Dedifferentiated amniotic fluid mesenchymal stem cell (primary cell): ENCODE measurements around the gene MMD2.

Experiments
- DNase-seq: peaks from one replicate; pipeline ENCODE4 v3.0.0-alpha.2; 2016; ENCODE audit errors: extremely low spot score

The MMD2 gene

DNA sequence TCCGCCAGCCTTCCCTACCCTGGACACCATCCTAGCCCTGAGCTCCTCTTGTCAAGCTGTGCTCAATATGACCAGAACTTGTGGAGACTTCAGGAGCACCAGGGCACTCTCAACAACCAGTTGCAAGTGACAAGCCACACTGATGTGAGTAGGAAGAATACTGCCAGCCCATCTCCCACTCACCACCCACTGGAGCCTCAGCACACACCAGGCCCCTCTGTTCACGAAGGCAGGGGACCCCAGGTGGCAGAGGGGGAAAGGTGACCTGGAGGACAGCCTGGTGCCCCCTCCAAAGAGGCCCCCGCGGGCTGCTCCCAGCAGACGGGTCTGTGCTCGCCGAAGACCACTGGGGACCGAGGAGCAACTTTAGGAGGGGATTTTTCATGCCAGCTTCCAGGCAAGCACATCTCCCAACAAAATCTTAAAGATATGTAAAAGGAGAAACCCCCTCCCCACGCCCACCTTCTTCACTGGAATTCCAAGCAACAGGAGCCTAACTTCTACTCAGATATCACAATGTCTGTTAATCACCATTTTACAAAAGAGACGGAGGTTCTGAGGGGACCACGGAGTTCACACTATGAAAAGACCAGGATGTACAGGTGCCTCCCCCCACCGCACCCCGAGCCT is 1.0 kb downstream of the MMD2 start:
- no peak for DNase-seq

DNA sequence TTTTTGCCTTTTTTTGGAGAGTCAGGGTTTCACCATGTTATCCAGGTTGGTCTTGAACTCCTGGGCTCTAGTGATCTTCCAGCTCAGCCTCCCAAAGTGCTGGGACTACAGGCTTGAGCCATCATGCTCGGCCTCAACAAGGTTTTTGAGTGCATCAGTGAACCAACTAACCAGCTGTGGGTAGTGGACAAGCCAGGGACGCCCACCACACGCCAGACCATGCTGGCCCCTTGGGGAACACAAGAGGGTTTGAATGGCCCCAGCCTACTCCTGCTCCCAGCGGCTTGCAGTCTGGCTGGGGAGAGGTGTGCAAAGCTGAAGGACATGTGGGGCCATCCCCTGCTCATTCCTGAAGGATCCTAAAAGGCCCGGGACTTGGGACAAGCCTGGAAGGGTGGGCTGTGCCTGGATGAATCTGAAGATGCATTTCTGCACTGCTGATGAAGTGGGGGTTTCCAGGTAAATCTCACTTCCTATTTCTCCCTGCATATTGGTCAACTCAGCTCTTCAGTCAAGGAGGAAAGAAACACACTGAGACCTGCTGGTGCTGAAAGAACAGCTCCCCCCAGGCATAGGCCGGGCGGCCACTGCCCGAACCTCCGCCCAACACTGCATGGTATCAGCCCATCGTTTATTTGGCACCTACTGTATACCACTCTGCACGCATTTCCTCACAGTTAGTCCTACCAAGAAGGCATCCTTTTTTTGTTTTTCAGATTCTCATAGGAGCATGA is 6.9 kb downstream of the MMD2 start:
- DNase-seq, result no peak

GRCh38 chr7:4951304-4951703 is 7.7 kb downstream of the MMD2 start:
- DNase-seq, result no peak

- DNase-seq, result no peak
Observed at GRCh38 chr7:4948402-4948801, 10.6 kb downstream of the MMD2 start.

- DNase-seq, result no peak
Observed at GRCh38 chr7:4945949-4946348, 13.0 kb downstream of the MMD2 start.

DNA sequence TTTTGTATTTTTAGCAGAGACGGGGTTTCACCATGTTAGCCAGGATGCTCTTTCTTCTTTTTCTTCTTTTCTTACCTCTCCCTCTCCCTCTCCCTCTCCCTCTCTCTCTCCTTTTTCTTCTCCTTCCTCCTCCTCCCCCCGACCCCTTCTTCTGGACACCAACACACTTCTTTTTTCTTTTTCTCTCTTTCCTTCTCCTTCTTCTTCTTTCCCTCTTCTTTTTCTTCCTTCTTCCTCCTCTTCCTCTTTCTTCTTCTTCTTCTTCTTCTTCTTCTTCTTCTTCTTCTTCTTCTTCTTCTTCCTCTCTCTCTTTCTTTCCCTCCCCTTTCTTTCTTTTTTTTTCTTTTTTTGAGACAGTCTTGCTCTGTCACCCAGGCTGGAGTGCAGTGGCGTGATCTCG is 14.0 kb downstream of the MMD2 start:
- DNase-seq, result no peak

- DNase-seq, result no peak
Observed at GRCh38 chr7:4943297-4943696, 15.7 kb downstream of the MMD2 start.

DNA sequence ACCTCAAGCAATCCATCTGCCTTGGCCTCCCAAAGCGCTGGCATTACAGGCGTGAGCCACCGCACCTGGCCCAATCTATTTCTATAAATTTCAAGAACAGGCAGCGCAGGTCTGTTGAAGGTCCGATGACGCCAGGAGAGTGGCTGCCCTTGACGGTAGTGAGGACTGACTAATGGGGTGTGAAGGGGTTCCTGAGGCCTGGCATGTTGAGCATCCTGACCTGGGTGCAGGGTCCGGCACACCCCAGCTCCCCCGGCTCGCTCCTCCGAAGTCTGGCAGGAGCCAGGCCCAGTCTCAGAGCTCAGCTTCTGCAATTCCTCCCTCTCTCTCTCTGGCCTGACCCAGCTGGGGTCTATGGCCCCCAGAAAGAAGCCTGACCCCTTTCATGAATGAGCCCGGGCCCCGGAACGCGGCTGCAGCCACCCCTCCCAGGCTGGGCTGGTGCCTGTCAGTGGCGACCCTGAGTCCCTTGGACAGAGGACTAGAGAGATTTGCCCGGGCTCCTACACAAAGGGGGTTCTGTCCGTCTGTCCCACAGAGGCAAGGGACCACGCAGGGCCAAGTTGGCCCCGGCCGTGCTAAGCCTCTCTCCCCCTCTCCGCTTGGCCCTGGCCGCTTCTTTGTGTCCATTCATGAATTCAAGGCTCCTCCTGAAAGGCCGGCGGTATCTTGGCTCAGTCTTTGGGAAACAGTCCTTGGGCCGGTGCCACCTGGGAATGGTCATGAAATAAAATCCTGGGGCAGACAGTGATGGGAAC is 18.8 kb downstream of the MMD2 start:
- DNase-seq, result no peak

GRCh38 chr7:4937411-4937810 is 21.6 kb downstream of the MMD2 start:
- DNase-seq, result no peak

- no peak for DNase-seq
Observed at GRCh38 chr7:4934419-4935025, 24.5 kb downstream of the MMD2 start.

DNA sequence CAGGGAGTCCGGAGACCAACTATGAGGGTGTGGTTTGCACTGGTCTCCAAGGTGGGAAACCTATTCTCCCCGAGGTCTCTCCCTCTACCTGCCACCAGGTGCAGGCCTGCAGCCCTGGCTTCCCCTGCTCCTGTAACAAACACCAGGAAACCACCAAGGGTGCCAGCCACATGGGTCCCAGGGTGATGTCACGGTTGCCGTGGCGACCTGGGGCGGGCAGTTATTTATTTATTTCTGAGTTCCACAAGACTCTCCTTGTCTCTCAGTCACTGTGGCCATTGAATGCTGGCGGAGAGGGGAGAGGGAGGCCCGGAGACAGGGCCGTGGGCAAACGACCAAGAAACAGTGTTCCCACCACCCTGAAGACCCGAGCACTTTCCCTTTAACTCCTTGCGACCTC is 27.0 kb downstream of the MMD2 start:
- DNase-seq, result no peak

DNA sequence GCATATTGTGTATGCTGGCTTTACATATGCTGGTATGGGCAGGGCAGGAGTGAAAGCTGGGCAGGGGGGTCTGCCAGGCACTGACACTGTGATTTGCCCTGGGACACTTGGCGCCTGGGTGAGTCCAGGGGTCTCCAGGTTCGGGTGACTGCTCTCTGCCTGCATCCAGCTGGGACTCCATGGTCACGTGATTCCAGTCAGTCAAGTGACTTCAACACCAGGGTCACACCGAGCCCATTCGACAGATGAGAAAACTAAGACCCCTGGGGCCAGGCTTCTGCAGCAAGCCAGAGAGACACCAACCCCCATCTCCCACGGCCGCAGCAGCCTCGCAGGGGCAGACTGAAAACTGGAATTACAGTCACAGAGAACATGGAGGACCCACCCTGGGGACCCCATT is 30.0 kb downstream of the MMD2 start:
- DNase-seq, result no peak

GRCh38 chr7:4928445-4928844 is 30.5 kb downstream of the MMD2 start:
- DNase-seq, result no peak

DNA sequence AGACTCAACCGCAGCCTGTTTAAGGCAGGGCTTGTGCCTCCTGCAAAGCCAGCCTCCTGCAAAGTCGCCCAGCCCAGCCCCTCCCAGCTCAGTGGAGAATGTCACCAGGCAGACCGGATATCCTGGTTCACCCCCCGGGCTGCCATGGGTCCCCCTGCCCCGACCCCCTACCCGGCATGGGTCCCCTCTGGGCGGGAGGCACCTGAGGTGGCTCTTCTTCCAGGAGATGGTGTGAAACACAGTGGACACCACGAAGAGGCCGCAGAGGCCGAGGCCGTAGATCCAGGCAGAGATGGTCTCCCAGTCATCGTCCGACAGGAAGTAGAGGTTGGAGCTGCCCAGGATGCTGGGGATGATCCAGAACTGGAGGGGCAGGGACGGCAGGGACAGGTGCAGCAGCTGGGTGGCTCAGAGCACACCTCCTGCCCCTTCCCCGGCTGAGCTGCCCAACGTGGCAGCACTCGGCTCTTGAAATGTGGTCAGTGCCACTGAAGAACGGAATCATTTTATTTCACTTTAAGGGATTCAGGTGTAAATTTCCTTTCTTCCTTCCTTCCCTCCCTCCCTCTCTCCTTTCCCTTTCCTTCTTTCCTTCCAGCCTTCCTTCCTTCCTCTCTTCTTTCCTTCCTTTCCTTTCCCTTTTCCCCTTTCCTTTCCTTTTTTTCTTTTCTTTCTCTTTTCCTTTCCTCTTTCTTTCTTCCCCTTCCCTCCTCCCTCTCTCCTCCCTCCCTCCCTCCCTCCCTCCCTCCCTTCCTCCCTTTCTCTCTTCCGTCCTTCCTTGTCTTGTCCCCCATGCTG is 38.8 kb downstream of the MMD2 start:
- DNase-seq, result no peak

GRCh38 chr7:4916113-4916512 is 42.9 kb downstream of the MMD2 start:
- no peak for DNase-seq

- DNase-seq, result no peak
Observed at GRCh38 chr7:4911111-4911828, 47.7 kb downstream of the MMD2 start.

DNA sequence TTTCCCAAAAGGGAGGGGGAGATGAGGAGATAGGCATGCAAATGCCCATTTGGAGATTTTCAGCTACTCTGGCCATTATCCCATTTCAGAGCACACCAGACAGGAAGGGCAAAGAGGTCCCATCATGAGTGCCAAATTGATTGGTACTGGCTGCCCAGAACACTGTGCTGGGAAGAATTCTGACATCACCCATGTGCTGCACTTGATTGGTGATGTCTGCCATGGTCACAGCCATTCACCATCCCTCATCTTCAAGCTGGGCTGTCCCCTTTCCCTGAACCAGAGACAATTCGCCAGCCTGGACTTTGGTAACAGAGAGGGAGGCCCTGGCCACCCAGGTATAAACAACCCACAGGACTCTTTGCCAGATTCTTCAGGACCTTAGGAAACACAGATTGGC is 52.3 kb downstream of the MMD2 start:
- no peak for DNase-seq

DNA sequence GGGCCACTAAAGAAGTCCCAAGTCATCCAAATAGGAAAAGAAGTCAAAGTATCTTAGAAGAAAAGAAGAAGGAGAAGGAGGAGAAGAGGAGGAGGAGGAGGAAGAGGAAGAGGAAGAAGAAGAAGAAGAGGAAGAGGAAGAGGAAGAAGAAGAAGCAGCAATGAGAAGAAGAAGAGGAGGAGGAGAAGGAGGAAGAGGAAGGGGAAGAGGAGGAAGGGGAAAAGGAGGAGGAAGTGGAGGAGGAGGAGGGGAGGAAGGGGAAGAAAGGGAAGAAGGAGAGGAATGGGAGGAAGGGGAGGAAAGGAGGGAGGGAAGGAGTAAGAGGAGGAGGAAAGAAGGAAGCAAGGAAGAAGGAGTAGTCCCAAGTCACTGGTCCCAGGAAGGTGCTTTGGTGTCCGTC is 53.8 kb downstream of the MMD2 start:
- no peak for DNase-seq

DNA sequence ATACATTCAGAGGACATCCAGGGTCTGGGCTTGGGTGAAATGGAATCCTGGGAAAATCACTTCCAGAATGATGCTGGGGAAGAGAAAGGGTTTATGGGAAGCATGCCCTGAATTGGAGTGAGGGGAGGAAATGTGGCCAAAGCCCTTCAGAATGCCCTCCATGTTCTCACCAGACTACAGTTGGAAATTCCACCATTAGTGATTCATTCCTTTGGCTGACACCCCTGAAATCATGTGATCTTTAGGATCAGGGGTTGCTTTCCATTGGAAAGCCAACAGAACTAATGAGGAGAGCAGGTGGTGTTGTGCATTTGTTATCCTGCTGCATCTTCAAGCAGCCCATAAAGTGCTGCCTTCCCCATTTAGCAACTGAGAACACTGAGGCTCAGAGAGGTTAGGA is 54.6 kb downstream of the MMD2 start:
- no peak for DNase-seq

DNA sequence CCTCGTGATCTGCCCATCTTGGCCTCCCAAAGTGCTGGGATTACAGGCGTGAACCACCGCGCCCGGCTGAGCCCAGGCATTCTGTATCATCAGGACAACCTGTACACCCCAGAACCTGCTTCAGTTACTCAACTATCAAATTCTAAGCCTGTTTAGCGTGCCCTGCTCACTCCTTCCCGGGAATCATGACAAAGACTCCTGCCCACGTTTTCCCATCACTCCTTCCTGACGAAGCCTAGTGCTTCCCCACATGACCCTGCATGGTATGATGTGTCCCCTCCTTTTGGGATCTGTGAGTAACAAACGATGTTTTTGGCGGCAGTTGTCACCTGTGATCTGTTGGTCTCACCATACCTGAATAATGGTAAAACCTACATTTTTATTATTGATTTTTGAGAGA is 63.2 kb downstream of the MMD2 start:
- DNase-seq, result no peak

DNA sequence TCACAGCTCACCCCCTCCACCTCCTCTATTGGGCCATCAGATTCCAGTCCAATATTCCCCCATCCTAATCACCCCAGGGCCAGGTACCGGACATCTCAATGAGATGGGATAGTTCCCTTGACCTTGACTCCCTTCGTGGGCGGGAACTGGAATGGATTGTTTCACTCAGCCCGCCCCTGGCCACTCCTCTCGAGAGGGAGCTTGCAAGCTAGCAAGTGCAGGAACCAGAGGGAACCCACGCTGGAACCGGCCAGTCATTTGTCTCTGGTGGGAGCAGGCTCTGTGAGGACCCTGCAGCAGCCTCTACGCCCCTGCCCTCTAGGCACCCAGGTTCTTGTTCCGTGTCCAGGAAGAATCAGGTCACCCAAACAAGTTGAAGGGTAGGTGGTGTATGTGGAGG is 64.5 kb downstream of the MMD2 start:
- DNase-seq, result no peak
